PC-3 (cell line): ENCODE measurements around the gene DCDC2B. TPM values are rescaled to one million over a fixed set of nuclear protein-coding genes. Genes with fewer than 3 reads are reported as not detected.

Experiments
- ATAC-seq: fragments of 200-7000 bp; cut with Tn5 transposase; 2 replicates; pipeline ENCODE4 v1.9.1; 2020; ENCODE audit warnings: mild to moderate bottlenecking, moderate library complexity
- BruUV-seq: library from RNA; stranded (reverse); fragments of 400-500 nt; replicated peaks from 2 replicates; lab custom pipeline; 2021; lab: Mats Ljungman, UMichigan
- CTCF ChIA-PET: fragments of 300-600 bp; sonication (Branson Sonifier 250); formaldehyde crosslinking; loops from one replicate; lab custom pipeline; 2022; ENCODE audit warnings: antibody characterized with exemption; lab: Charles Lee
- POLR2A ChIA-PET: fragments of 300-600 bp; sonication (Branson Sonifier 250); formaldehyde crosslinking; loops from one replicate; lab custom pipeline; 2022; ENCODE audit warnings: antibody characterized with exemption; ENCODE audit not compliant: unreplicated experiment; lab: Charles Lee
- DNase-seq: peaks from one replicate; pipeline ENCODE4 v3.0.0-alpha.2; 2015
- H2AFZ ChIP-seq: fragments of 300-600 bp; sonication (generic); 2 replicates; pipeline ENCODE4 v1.6.0; 2016; ENCODE audit warnings: antibody characterized with exemption, low read length
- H3F3A ChIP-seq: fragments of 300-600 bp; sonication (generic); one replicate; pipeline ENCODE4 v1.6.0; 2017; ENCODE audit warnings: antibody characterized with exemption, low read length, control low read depth, mild to moderate bottlenecking; ENCODE audit not compliant: unreplicated experiment
- H3K27ac ChIP-seq: fragments of 300-600 bp; sonication (generic); 2 replicates; pipeline ENCODE4 v1.5.1; 2016; ENCODE audit warnings: mild to moderate bottlenecking, low read length
- H3K27me3 ChIP-seq: fragments of 300-600 bp; sonication (generic); 2 replicates; pipeline ENCODE4 v1.6.1; 2016; ENCODE audit warnings: low read length, mixed read lengths
- H3K36me3 ChIP-seq: fragments of 300-600 bp; sonication (generic); 2 replicates; pipeline ENCODE4 v1.6.1; 2016; ENCODE audit warnings: low read depth, mixed run types, low read length, mixed read lengths
- H3K4me1 ChIP-seq: fragments of 300-600 bp; sonication (generic); 2 replicates; pipeline ENCODE4 v1.5.1; 2016; ENCODE audit warnings: low read length; ENCODE audit not compliant: insufficient read depth
- H3K4me2 ChIP-seq: fragments of 300-600 bp; sonication (generic); 2 replicates; pipeline ENCODE4 v1.6.0; 2016; ENCODE audit warnings: low read length
- H3K4me3 ChIP-seq: fragments of 300-600 bp; sonication (generic); 2 replicates; pipeline ENCODE4 v1.5.1; 2016; ENCODE audit warnings: mild to moderate bottlenecking, low read length, mixed read lengths
- H3K79me2 ChIP-seq: fragments of 300-600 bp; sonication (generic); 2 replicates; pipeline ENCODE4 v1.6.1; 2017; ENCODE audit warnings: low read length, mixed read lengths
- H3K9ac ChIP-seq: fragments of 300-600 bp; sonication (generic); 2 replicates; pipeline ENCODE4 v1.6.0; 2016; ENCODE audit warnings: mild to moderate bottlenecking, low read length
- H3K9me2 ChIP-seq: fragments of 300-600 bp; sonication (generic); replicated peaks from 2 replicates; pipeline ENCODE4 v1.6.1; 2016; ENCODE audit warnings: mixed run types, low read length, mixed read lengths
- H3K9me3 ChIP-seq: fragments of 300-600 bp; sonication (generic); 2 replicates; pipeline ENCODE4 v1.6.1; 2016; ENCODE audit warnings: low read length, mixed read lengths
- H4K20me1 ChIP-seq: fragments of 300-600 bp; sonication (generic); 2 replicates; pipeline ENCODE4 v1.6.1; 2016; ENCODE audit warnings: low read length, mixed read lengths
- EZH2 ChIP-seq: fragments of 300-600 bp; sonication (generic); IDR thresholded peaks from one replicate; pipeline ENCODE4 v1.6.1; 2017; ENCODE audit warnings: antibody characterized with exemption, mild to moderate bottlenecking, low read length; ENCODE audit not compliant: unreplicated experiment
- EZH2phosphoT487 ChIP-seq: fragments of 300-600 bp; sonication (generic); IDR thresholded peaks from 2 replicates; pipeline ENCODE4 v1.6.1; 2018; ENCODE audit warnings: mild to moderate bottlenecking, antibody characterized with exemption, low read length, borderline replicate concordance
- intact Hi-C: fragments of 100-400 bp; cut with micrococcal nuclease; formaldehyde crosslinking; loops from 2 replicates; pipeline ENCODE4 v1.9.0; 2023
- total RNA-seq: library from RNA; depleted of rRNA; stranded (reverse); fragments of >200 nt; gene quantifications from 2 replicates; pipeline ENCODE4 v1.2.3, GENCODE V29; 2014; rRNA removed
- TF ChIP-seq, protein P1 (sequence below): fragments of 300-600 bp; sonication (generic); conservative IDR thresholded peaks from 2 replicates; pipeline ENCODE4 v1.5.1; 2017; ENCODE audit warnings: antibody characterized with exemption, low read depth, mild to moderate bottlenecking, low read length

The DCDC2B gene
- total RNA-seq, 1 experiment from 2014 or later, result not detected

DNA sequence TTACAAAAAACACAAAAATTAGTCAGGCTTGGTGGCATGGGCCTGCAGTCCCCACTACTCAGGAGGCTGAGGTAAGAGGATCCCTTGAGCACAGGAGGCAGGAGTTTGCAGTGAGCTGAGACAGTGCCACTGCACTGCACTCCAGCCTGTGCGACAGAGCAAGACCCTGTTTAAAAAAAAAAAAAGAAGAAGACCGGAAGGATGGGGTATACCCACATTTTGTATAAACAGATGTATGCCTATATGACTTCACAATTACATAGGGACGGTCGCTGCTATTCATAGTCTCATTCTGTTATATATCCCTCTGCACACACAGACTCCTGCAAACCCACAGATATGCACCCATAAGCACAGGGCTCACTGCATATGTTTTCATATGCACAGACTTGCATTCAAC lies 54.9 kb downstream of the DCDC2B start:
- intact Hi-C loops, result no loop called here
- POLR2A ChIA-PET, result no interaction called here
- no peak for TF ChIP-seq EZH2
- TF ChIP-seq, protein P1, sequence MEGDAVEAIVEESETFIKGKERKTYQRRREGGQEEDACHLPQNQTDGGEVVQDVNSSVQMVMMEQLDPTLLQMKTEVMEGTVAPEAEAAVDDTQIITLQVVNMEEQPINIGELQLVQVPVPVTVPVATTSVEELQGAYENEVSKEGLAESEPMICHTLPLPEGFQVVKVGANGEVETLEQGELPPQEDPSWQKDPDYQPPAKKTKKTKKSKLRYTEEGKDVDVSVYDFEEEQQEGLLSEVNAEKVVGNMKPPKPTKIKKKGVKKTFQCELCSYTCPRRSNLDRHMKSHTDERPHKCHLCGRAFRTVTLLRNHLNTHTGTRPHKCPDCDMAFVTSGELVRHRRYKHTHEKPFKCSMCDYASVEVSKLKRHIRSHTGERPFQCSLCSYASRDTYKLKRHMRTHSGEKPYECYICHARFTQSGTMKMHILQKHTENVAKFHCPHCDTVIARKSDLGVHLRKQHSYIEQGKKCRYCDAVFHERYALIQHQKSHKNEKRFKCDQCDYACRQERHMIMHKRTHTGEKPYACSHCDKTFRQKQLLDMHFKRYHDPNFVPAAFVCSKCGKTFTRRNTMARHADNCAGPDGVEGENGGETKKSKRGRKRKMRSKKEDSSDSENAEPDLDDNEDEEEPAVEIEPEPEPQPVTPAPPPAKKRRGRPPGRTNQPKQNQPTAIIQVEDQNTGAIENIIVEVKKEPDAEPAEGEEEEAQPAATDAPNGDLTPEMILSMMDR, result no peak
- no peak for TF ChIP-seq EZH2phosphoT487

More for the DNA sequence above, 54.9 kb downstream of the DCDC2B start:
- Histone ChIP-seq H3K9me2 (no peaks in the 10 kb centered on the region), H3K27me3 (no peaks in the 10 kb centered on the region), H3K79me2 (no peaks in the 10 kb centered on the region), H3K36me3 (no peaks in the 10 kb centered on the region), H3K9me3 (no peaks in the 10 kb centered on the region), H3F3A (no peaks in the 10 kb centered on the region), H4K20me1 (no peaks in the 10 kb centered on the region), H3K9ac (no peak overlapping the region), H3K4me2 (no peak overlapping the region), H3K27ac (no peak overlapping the region), H2AFZ (no peak overlapping the region), H3K4me1 (no peaks in the 10 kb centered on the region), H3K4me3 (no peak overlapping the region)
- CTCF ChIA-PET, result no interaction called here
- DNase-seq (no peak), ATAC-seq (no peak)
- BruUV-seq, result no TSS peak

Other genes starting within 250 kb of the DCDC2B start
- gene KHDRBS1, start 195.2 kb upstream of the DCDC2B start, total RNA-seq, result 86.7 and 114 TPM in 2 replicates
- 7.7 and 9.4 TPM in 2 replicates for gene TMEM39B, start 136.2 kb upstream of the DCDC2B start, total RNA-seq
- gene KPNA6, start 101.0 kb upstream of the DCDC2B start, total RNA-seq, result 45.7 and 45.8 TPM in 2 replicates
- gene TXLNA, start 29.4 kb upstream of the DCDC2B start, total RNA-seq, result 64.2 and 79.0 TPM in 2 replicates
- 4.7 and 5.5 TPM in 2 replicates for gene CCDC28B, start 8.5 kb upstream of the DCDC2B start, total RNA-seq
- gene IQCC, start 3.4 kb upstream of the DCDC2B start, total RNA-seq, result 8.5 and 11.8 TPM in 2 replicates
- 4.2 and 7.7 TPM in 2 replicates for gene TMEM234, start 13.3 kb downstream of the DCDC2B start, total RNA-seq
- gene EIF3I, start 13.3 kb downstream of the DCDC2B start, total RNA-seq, result 413 and 442 TPM in 2 replicates
- gene FAM167B, start 38.1 kb downstream of the DCDC2B start, total RNA-seq, result 1.3 and 1.6 TPM in 2 replicates
- gene LCK, start 42.2 kb downstream of the DCDC2B start, total RNA-seq, result 3.6 and 4.3 TPM in 2 replicates
- 182 and 184 TPM in 2 replicates for gene HDAC1, start 83.0 kb downstream of the DCDC2B start, total RNA-seq
- gene MARCKSL1, start 127.1 kb downstream of the DCDC2B start, total RNA-seq, result 159 and 176 TPM in 2 replicates
- 3.0 and 3.7 TPM in 2 replicates for gene FAM229A, start 153.4 kb downstream of the DCDC2B start, total RNA-seq
- gene TSSK3, start 153.4 kb downstream of the DCDC2B start, total RNA-seq, result not detected in 2 replicates
- gene BSDC1, start 185.4 kb downstream of the DCDC2B start, total RNA-seq, result 59.8 and 68.5 TPM in 2 replicates